Activated CD4-positive, CD25-positive, alpha-beta regulatory T cell (primary cell): Measurements from ENCODE around the gene SUPT16H.
"Not testable (repeated sequence)": the region's sequence is repeated elsewhere in the genome, so short reads cannot be mapped to it uniquely, and the experiment has no call there.

Source experiments
- DNase-seq, 4 experiments: peaks; one replicate each; lab custom pipeline; 2025; lab: John Stamatoyannopoulos, UW

SUPT16H gene

GRCh38 chr14:21383848-21384493 is at the start of gene SUPT16H:
TSS of gene SUPT16H (minus strand) at chr14:21384019. CDS start at chr14:21383927, 92 bp downstream.
- peak; percentile 83 to 92 (median 88) for DNase-seq

GRCh38 chr14:21431126-21431525 is 47.3 kb upstream of the SUPT16H start:
- no peak for DNase-seq

GRCh38 chr14:21428930-21429329 is 45.1 kb upstream of the SUPT16H start:
- no peak for DNase-seq

GRCh38 chr14:21426692-21427091 is 42.9 kb upstream of the SUPT16H start:
- DNase-seq: no peak

- no peak for DNase-seq
Observed at GRCh38 chr14:21419528-21419927, 35.7 kb upstream of the SUPT16H start.

GRCh38 chr14:21415329-21415728 is 31.5 kb upstream of the SUPT16H start:
- no peak for DNase-seq

- DNase-seq: no peak
Observed at GRCh38 chr14:21414137-21414631, 30.4 kb upstream of the SUPT16H start.

GRCh38 chr14:21408147-21408546 is 24.3 kb upstream of the SUPT16H start:
- DNase-seq: no peak

- DNase-seq: no peak
Observed at GRCh38 chr14:21406213-21406612, 22.4 kb upstream of the SUPT16H start.

GRCh38 chr14:21405097-21405496 is 21.3 kb upstream of the SUPT16H start:
- DNase-seq: no peak

- no peak for DNase-seq
Observed at GRCh38 chr14:21399311-21399870, 15.6 kb upstream of the SUPT16H start.

- no peak for DNase-seq
Observed at GRCh38 chr14:21398901-21399300, 15.1 kb upstream of the SUPT16H start.

GRCh38 chr14:21395450-21395849 is 11.6 kb upstream of the SUPT16H start:
- no peak for DNase-seq

GRCh38 chr14:21385188-21385904 is 1.5 kb upstream of the SUPT16H start:
- DNase-seq: no peak

- peak in 1 of 4 experiments; percentile 9 for DNase-seq
Observed at GRCh38 chr14:21384494-21384851, 654 bp upstream of the SUPT16H start.

- peak; percentile 4 to 17 (median 12) for DNase-seq
Observed at GRCh38 chr14:21382886-21383847, 652 bp downstream of the SUPT16H start.

GRCh38 chr14:21382095-21382494 is 1.7 kb downstream of the SUPT16H start:
- no peak for DNase-seq

GRCh38 chr14:21379338-21379737 is 4.5 kb downstream of the SUPT16H start:
- no peak for DNase-seq

- DNase-seq: no peak
Observed at GRCh38 chr14:21373980-21374379, 9.8 kb downstream of the SUPT16H start.

GRCh38 chr14:21372814-21373213 is 11.0 kb downstream of the SUPT16H start:
- DNase-seq: not testable (repeated sequence)

- no peak for DNase-seq
Observed at GRCh38 chr14:21369949-21370679, 13.7 kb downstream of the SUPT16H start.
